Measurements from ENCODE around the gene PCDHGA7.
"Not testable (repeated sequence)": the region's sequence is repeated elsewhere in the genome, so short reads cannot be mapped to it uniquely, and the experiment has no call there.

PCDHGA7 gene

DNA sequence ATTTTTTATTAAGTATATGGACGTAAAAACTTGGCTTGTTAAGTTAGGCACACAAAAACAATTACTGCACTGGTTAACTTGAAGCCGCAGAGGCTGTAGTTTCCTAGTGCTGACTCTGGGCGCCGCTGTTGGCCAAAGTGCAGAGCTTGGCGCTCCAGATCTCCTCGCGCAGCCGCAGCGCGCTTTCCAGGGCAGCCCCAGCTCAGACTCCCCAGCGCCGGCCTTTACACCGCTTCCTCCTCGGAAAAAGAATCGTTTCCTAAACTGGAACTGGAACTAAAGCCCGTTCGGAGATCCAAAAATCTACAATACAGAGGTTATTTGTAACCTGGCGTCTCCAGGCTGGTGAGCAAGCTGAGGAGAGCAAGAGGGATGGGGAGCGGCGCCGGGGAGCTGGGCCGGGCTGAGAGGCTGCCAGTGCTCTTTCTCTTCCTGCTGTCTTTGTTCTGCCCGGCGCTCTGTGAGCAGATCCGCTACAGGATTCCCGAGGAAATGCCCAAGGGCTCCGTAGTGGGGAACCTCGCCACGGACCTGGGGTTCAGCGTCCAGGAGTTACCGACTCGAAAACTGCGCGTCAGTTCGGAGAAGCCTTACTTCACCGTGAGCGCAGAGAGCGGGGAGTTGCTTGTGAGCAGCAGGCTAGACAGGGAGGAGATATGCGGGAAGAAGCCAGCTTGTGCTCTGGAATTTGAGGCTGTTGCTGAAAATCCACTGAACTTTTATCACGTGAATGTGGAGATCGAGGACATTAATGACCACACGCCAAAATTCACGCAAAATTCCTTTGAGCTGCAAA is 15.4 kb downstream of the PCDHGA7 start, which contains the start of gene PCDHGB5:
PCDHGB5 (plus strand) TSS at position 192 of the 796 bp plus-strand sequence; CDS start at position 373, 181 bp downstream.
- not testable (repeated sequence) for DNase-seq (ENCODE audit: low read depth, low spot score); H3K27ac ChIP-seq

DNA sequence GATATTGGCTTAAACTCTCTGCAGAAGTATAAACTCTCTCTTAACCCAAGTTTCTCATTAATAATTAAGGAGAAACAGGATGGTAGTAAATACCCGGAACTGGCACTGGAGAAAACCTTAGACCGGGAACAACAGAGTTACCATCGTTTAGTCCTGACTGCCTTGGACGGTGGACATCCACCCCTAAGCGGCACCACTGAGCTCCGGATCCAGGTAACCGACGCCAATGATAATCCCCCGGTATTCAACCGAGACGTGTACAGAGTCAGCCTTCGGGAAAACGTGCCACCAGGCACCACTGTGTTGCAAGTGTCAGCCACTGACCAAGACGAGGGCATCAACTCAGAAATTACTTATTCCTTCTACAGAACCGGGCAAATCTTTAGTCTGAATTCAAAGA is 16.1 kb downstream of the PCDHGA7 start:
- DNase-seq (ENCODE audit: low read depth, low spot score): no peak
- no peak overlapping the region for H3K27ac ChIP-seq

DNA sequence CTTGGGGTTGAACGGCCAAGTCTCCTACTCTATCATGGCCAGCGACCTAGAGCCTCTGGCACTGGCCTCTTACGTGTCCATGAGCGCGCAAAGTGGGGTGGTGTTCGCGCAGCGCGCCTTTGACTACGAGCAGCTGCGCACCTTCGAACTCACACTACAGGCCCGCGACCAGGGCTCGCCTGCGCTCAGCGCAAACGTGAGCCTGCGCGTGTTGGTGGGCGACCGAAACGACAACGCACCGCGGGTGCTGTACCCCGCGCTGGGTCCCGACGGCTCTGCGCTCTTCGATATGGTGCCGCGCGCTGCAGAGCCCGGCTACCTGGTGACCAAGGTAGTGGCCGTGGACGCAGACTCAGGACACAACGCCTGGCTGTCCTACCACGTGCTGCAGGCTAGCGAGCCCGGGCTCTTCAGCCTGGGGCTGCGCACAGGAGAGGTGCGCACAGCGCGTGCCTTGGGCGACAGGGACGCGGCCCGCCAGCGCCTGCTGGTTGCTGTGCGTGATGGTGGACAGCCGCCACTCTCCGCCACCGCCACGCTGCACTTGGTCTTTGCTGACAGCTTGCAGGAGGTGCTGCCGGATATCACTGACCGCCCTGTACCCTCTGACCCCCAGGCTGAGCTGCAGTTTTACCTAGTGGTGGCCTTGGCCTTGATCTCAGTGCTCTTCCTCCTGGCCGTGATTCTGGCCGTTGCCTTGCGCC is 17.2 kb downstream of the PCDHGA7 start:
- DNase-seq (ENCODE audit: low read depth, low spot score): no peak
- no peak overlapping the region for H3K27ac ChIP-seq

DNA sequence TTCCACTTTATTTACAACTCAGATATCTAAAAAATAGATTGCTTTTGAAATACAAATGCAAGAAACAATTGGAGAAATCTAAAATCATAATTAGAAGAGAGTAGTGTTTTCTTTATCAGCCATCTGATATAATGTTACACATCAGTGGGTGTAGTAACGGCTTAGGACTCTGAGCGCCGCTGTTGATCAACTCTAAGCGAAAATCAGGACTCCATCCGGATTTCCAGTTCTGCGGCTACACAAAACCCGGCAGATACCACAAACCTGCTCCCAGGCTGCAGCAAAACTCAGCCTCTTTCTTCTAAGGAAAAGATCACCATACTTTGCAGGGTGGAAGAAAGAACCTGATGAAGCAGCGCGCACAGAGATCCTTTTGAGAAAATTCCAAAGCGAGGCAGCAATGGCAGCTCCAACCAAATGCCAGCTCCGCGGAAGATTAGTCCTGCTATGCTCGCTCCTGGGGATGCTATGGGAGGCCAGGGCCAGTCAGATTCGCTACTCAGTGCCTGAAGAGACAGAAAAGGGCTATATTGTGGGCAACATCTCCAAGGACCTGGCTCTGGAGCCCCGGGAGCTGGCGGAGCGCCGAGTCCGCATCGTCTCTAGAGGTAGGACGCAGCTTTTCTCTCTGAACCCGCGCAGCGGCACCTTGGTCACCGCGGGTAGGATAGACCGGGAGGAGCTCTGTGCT is 20.2 kb downstream of the PCDHGA7 start, which contains the start of gene PCDHGA9:
PCDHGA9 (plus strand) TSS at position 226 of the 691 bp plus-strand sequence; CDS start at position 401, 175 bp downstream.
- DNase-seq (ENCODE audit: low read depth, low spot score): no peak
- H3K27ac ChIP-seq: no peak within 1 kb of the TSS

DNA sequence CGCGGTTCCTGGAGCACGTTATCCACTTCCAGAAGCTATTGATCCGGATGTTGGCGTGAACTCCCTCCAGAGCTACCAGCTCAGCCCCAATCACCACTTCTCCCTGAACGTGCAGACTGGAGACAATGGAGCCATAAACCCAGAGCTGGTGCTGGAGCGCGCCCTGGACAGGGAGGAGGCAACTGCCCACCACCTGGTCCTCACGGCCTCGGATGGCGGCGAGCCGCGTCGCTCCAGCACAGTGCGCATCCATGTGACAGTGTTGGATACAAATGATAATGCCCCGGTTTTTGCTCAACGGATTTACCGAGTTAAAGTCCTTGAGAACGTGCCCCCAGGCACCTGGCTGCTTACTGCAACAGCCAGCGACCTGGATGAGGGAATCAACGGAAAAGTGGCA is 20.8 kb downstream of the PCDHGA7 start:
- no peak for DNase-seq (ENCODE audit: low read depth, low spot score)
- H3K27ac ChIP-seq: no peak overlapping the region

DNA sequence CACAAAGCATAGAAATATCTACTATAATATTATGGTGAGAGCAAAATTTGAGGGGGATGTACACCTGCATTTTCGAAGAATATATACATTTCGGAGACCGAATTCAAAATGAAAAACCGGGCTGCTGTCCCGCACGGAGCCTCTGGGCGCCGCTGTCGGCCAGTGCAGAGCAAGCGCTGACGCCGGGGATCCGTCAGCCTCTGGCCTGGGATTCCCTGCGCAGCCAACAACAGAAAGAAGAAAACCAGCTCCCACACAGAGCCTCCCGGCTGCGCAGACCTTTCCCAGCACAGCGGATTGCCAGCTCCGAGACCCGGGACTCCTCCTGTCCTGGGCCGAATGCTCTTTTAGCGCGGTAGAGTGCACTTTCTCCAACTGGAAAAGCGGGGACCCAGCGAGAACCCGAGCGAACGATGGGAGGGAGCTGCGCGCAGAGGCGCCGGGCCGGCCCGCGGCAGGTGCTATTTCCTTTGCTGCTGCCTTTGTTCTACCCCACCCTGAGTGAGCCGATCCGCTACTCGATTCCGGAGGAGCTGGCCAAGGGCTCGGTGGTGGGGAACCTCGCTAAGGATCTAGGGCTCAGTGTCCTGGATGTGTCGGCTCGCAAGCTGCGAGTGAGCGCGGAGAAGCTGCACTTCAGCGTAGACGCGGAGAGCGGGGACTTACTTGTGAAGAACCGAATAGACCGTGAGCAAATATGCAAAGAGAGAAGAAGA is 25.4 kb downstream of the PCDHGA7 start, which contains the start of gene PCDHGB6:
PCDHGB6 (plus strand) TSS at position 232 of the 716 bp plus-strand sequence; CDS start at position 414, 182 bp downstream.
- H3K27ac ChIP-seq; DNase-seq (ENCODE audit: low read depth, low spot score): not testable (repeated sequence)

DNA sequence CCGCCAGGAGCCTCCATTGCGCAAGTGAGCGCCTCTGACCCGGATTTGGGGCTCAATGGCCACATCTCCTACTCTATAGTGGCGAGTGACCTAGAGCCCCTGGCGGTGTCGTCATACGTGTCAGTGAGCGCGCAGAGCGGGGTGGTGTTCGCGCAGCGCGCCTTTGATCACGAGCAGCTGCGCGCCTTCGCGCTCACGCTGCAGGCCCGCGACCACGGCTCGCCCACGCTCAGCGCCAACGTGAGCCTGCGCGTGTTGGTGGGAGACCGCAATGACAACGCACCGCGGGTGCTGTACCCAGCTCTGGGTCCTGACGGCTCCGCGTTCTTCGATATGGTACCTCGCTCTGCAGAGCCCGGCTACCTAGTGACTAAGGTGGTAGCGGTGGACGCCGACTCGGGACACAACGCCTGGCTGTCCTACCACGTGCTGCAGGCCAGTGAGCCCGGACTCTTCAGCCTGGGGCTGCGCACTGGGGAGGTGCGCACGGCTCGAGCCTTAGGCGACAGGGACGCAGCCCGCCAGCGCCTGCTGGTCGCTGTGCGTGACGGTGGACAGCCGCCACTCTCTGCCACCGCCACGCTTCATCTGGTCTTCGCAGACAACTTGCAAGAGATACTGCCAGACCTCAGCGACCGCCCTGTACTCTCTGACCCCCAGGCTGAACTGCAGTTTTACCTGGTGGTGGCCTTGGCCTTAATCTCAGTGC is 27.2 kb downstream of the PCDHGA7 start:
- no peak for DNase-seq (ENCODE audit: low read depth, low spot score)
- no peak overlapping the region for H3K27ac ChIP-seq

DNA sequence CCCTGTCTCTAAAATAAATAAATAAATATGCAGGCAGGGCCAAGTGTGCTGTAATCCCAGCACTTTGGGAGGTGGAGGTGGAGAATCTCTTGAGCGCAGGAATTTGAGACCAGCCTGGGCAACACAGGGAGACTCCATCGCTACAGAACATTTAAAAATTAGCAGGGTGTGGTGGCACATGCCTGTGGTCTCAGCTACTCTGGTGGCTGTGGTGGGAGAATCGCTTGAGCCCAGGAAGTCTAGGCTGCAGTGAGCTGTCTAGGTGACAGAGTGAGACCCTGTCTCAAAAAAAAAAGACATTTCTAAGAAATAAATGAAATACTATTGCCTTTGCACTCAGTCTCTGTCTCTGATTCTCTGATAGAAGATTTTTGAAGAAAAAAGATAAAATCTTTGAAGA is 29.0 kb downstream of the PCDHGA7 start:
- H3K27ac ChIP-seq: no peak overlapping the region
- DNase-seq (ENCODE audit: low read depth, low spot score): no peak

DNA sequence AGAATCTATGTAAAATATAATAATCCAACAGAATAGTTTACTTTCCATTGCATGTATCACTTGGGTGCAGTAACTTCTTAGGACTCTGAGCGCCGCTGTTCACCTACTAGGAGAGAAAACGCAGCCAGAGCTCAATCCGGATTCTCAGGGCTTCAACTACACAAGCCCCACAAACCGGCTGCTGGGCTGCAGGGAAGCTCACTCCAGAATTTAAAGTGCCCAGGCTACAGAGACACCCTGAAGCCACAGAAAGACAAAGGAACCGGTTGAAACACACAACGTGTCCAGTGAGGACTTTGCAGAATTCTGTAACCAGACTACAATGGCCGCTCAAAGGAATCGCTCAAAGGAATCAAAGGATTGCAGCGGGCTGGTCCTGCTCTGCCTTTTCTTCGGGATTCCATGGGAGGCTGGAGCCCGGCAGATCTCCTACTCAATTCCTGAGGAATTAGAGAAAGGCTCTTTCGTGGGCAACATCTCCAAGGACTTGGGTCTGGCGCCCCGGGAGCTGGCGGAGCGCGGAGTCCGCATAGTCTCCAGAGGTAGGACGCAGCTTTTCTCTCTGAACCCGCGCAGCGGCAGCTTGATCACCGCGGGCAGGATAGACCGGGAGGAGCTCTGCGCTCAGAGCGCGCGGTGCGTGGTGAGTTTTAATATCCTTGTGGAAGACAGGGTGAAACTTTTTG is 30.5 kb downstream of the PCDHGA7 start, which contains the start of gene PCDHGA10:
PCDHGA10 (plus strand) TSS at position 134 of the 686 bp plus-strand sequence; CDS start at position 323, 189 bp downstream.
- no peak for DNase-seq (ENCODE audit: low read depth, low spot score)
- H3K27ac ChIP-seq: no peak within 1 kb of the TSS

DNA sequence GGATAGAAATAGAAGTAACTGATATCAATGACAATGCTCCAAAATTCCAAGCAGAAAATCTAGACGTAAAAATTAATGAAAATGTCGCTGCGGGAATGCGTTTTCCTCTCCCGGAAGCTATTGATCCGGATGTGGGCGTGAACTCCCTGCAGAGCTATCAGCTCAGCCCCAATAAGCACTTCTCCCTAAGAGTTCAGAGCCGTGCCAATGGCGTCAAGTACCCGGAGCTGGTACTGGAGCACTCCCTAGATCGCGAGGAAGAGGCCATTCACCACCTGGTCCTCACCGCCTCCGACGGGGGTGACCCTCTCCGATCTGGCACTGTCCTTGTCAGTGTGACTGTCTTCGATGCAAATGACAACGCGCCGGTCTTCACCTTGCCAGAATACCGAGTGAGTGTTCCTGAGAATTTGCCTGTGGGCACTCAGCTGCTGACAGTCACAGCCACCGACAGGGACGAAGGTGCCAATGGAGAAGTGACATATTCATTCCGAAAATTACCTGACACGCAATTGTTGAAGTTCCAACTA is 31.1 kb downstream of the PCDHGA7 start:
- no peak overlapping the region for H3K27ac ChIP-seq
- no peak for DNase-seq (ENCODE audit: low read depth, low spot score)

DNA sequence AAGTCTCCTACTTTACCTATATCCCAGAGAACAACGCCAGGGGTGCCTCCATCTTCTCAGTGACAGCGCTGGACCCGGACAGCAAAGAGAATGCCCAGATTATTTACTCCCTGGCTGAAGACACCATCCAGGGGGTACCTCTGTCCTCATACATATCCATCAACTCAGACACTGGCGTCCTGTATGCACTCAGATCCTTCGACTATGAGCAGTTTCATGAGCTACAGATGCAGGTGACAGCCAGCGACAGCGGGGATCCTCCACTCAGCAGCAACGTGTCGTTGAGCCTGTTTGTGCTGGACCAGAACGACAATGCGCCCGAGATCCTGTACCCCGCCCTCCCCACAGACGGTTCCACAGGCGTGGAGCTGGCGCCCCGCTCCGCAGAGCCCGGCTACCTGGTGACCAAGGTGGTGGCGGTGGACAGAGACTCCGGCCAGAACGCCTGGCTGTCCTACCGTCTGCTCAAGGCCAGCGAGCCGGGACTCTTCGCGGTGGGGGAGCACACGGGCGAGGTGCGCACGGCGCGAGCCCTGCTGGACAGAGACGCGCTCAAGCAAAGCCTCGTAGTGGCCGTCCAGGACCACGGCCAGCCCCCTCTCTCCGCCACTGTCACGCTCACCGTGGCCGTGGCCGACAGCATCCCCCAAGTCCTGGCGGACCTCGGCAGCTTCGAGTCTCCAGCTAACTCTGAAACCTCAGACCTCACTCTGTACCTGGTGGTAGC is 32.2 kb downstream of the PCDHGA7 start:
- not testable (repeated sequence) for DNase-seq (ENCODE audit: low read depth, low spot score); H3K27ac ChIP-seq

DNA sequence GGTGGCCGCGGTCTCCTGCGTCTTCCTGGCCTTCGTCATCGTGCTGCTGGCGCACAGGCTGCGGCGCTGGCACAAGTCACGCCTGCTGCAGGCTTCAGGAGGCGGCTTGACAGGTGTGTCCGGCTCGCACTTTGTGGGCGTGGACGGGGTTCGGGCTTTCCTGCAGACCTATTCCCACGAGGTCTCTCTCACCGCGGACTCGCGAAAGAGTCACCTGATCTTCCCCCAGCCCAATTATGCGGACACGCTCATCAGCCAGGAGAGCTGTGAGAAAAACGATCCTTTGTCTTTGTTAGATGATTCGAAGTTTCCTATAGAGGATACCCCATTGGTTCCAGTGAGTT is 32.7 kb downstream of the PCDHGA7 start:
- not testable (repeated sequence) for DNase-seq (ENCODE audit: low read depth, low spot score); H3K27ac ChIP-seq

DNA sequence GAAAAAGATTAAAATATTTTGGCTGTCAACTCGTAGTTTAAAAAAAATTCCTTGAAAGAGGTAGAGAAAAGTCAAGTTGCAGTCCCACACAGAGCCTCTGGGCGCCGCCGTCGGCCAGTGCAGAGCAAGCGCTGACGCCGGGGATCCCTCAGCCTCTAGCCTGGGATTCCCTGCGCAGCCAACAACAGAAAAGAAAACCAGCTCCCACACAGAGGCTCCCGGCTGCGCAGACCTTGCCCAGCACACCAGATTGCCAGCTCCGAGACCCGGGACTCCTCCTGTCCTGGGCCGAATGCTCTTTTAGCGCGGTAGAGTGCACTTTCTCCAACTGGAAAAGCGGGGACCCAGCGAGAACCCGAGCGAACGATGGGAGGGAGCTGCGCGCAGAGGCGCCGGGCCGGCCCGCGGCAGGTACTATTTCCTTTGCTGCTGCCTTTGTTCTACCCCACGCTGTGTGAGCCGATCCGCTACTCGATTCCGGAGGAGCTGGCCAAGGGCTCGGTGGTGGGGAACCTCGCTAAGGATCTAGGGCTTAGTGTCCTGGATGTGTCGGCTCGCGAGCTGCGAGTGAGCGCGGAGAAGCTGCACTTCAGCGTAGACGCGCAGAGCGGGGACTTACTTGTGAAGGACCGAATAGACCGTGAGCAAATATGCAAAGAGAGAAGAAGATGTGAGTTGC is 35.1 kb downstream of the PCDHGA7 start, which contains the start of gene PCDHGB7:
PCDHGB7 (plus strand) TSS at position 184 of the 679 bp plus-strand sequence; CDS start at position 367, 183 bp downstream.
- peak; percentile 31 for DNase-seq (ENCODE audit: low read depth, low spot score)

DNA sequence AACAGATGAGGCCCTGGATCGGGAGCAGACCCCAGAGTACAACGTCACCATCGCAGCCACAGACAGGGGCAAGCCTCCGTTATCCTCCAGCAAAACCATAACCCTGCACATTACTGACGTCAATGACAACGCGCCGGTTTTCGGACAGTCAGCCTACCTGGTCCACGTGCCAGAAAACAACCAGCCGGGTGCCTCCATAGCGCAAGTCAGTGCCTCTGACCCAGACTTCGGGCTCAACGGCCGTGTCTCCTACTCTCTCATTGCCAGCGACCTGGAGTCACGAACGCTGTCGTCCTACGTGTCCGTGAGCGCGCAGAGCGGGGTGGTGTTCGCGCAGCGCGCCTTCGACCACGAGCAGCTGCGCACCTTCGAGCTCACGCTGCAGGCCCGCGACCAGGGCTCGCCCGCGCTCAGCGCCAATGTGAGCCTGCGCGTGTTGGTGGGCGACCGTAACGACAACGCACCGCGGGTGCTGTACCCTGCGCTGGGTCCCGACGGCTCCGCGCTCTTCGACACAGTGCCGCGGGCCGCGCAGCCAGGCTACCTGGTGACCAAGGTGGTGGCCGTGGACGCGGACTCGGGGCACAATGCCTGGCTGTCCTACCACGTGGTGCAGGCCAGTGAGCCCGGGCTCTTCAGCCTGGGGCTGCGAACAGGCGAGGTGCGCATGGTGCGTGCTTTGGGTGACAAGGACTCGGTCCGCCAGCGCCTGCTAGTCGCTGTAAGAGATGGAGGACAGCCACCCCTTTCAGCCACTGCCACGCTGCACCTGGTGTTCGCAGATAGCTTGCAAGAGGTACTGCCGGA is 36.7 kb downstream of the PCDHGA7 start:
- DNase-seq (ENCODE audit: low read depth, low spot score): no peak
- H3K27ac ChIP-seq: no peak overlapping the region

More for the DNA sequence above, 35.1 kb downstream of the PCDHGA7 start, which contains the start of gene PCDHGB7:
- not testable (repeated sequence) for H3K27ac ChIP-seq

DNA sequence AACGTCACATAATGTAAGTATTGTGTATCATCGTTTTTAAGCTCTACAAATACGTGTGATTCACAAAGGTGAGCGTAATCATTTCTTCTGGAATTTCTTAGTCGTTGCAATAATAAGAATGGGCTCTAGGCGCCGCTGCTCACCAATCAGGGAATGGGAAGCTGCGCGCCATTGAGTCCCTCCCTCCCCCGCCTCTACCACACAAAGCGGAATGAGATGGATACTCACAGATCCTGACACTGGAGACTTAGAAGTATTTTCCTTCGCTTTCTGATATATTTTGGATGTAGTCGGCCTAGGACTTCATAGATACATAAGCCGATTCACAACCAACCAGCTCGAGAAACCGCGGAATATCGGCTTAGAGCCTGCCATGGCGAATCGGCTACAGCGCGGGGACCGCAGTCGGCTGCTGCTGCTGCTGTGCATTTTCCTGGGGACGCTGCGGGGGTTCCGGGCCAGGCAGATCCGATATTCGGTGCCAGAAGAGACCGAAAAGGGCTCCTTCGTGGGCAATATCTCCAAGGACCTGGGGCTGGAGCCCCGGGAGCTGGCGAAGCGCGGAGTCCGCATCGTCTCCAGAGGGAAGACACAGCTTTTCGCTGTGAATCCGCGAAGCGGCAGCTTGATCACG is 38.4 kb downstream of the PCDHGA7 start, which contains the start of gene PCDHGA11:
PCDHGA11 (plus strand) TSS at position 197 of the 634 bp plus-strand sequence; CDS start at position 374, 177 bp downstream.
- no peak for DNase-seq (ENCODE audit: low read depth, low spot score)
- H3K27ac ChIP-seq: no peak within 1 kb of the TSS

DNA sequence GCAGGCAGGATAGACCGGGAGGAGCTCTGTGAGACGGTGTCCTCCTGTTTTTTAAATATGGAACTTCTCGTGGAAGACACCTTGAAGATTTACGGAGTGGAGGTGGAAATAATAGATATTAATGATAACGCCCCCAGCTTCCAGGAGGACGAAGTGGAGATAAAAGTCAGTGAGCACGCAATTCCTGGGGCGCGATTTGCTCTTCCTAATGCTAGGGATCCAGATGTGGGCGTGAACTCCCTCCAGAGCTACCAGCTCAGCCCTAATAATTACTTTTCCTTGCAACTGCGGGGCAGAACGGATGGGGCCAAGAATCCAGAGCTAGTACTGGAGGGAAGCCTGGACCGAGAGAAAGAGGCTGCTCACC is 38.9 kb downstream of the PCDHGA7 start:
- H3K27ac ChIP-seq: no peak overlapping the region
- DNase-seq (ENCODE audit: low read depth, low spot score): no peak
